Natural killer cell (primary cell): Measurements from ENCODE around the gene TM9SF4. TPM values are rescaled to one million over a fixed set of nuclear protein-coding genes. Genes with fewer than 3 reads are reported as not detected.
A peak's percentile ranks its signal among the peaks of the same experiment; 100 is the strongest.

Experiments
- ATAC-seq, 3 donors: fragments of 150-1000 bp in 2 of 3; fragments of 200-7000 bp in 1 of 3; cut with Tn5 transposase; 1 replicate in 1 of 3; 2 replicates in 2 of 3; pipeline ENCODE4 v1.10.0; 2021; ENCODE audit warnings: mild to moderate bottlenecking in 2 of 3, moderate library complexity in 2 of 3
- DNase-seq, 2 donors: peaks; one replicate each; pipeline versions ENCODE4 v3.0.0 to v3.0.0-alpha.2; 2013 to 2021; ENCODE audit warnings: mixed read lengths in 1 of 2
- H3K27ac ChIP-seq: one replicate; pipeline ENCODE4 v1.5.1; 2013; ENCODE audit warnings: mild to moderate bottlenecking, low read length
- H3K27me3 ChIP-seq: one replicate; pipeline ENCODE4 v1.6.1; 2013; ENCODE audit warnings: low read length; ENCODE audit not compliant: control insufficient read depth, insufficient read depth
- H3K36me3 ChIP-seq: one replicate; pipeline ENCODE4 v1.6.1; 2013; ENCODE audit warnings: low read length; ENCODE audit not compliant: control insufficient read depth, insufficient read depth
- H3K4me1 ChIP-seq: one replicate; pipeline ENCODE4 v1.6.1; 2013; ENCODE audit warnings: low read length; ENCODE audit not compliant: control insufficient read depth, insufficient read depth
- H3K4me3 ChIP-seq: one replicate; pipeline ENCODE4 v1.5.1; 2013; ENCODE audit warnings: low read length
- H3K9me3 ChIP-seq: one replicate; pipeline ENCODE4 v1.6.1; 2013; ENCODE audit warnings: low read length; ENCODE audit not compliant: control insufficient read depth, insufficient read depth
- H3K27ac Mint-ChIP-seq, 2 donors: one replicate each; pipeline ENCODE4 v1.8.0; 2022; ENCODE audit warnings: mild to moderate bottlenecking in 2 of 2, mixed read lengths in 2 of 2, moderate library complexity in 1 of 2
- H3K27me3 Mint-ChIP-seq, 2 donors: one replicate each; pipeline ENCODE4 v1.8.0; 2022; ENCODE audit warnings: low read depth in 2 of 2, mixed read lengths in 2 of 2
- H3K36me3 Mint-ChIP-seq: one replicate; pipeline ENCODE4 v1.8.0; 2022; ENCODE audit warnings: mixed read lengths
- H3K4me1 Mint-ChIP-seq, 2 donors: one replicate each; pipeline ENCODE4 v1.8.0; 2022; ENCODE audit warnings: mixed read lengths in 2 of 2
- H3K4me3 Mint-ChIP-seq: one replicate; pipeline ENCODE4 v1.8.0; 2022; ENCODE audit warnings: mild to moderate bottlenecking, moderate library complexity, mixed read lengths
- H3K9me3 Mint-ChIP-seq, 2 donors: one replicate each; pipeline ENCODE4 v1.8.0; 2022; ENCODE audit warnings: mixed read lengths in 2 of 2
- CTCF ChIP-seq: fragments of 200-600 bp; IDR thresholded peaks from one replicate; pipeline ENCODE4 v1.8.0; 2022; ENCODE audit warnings: antibody characterized with exemption
- WGBS: methylation state at CpG from one replicate; pipeline ENCODE4 v1.1.7; 2013; ENCODE audit warnings: missing lambda C conversion rate; ENCODE audit not compliant: insufficient coverage; 5-methylcytosine and 5-hydroxymethylcytosine counted together
- intact Hi-C: fragments of 100-400 bp; cut with micrococcal nuclease; formaldehyde crosslinking; loops from one replicate; pipeline ENCODE4 v1.14.2; 2022
- total RNA-seq, 4 donors: library from RNA; stranded (reverse); fragments of 120-200 nt in 1 of 4; gene quantifications; one replicate each; pipeline versions ENCODE4 v1.2.3 to v1.2.4, GENCODE V29; 2013 to 2022

TM9SF4 gene
- total RNA-seq, 3 donors from 2014 or later (not counting 1 experiment from before 2014, with no cell fraction given): 35.8 to 42.8 (median 41.2) TPM

- no peak overlapping the region for H3K4me3 ChIP-seq
- ATAC-seq (no peak), DNase-seq (no peak)
- no peak overlapping the region for H3K27ac ChIP-seq
- TF ChIP-seq CTCF: no peak
- no peaks in the 10 kb centered on the region for H3K9me3 ChIP-seq
- 100% methylated on average over 3 of the region's 4 CpGs for WGBS
- H3K27ac Mint-ChIP-seq: no peak overlapping the region
- peaks cover 10% of the 10 kb centered on the region for H3K36me3 Mint-ChIP-seq
- H3K27me3 Mint-ChIP-seq: no peaks in the 10 kb centered on the region
- peaks cover 54% of the 10 kb centered on the region for H3K36me3 ChIP-seq
- intact Hi-C loops: no loop called here
- H3K27me3 ChIP-seq: no peaks in the 10 kb centered on the region
- H3K4me3 Mint-ChIP-seq: no peak overlapping the region
- H3K4me1 ChIP-seq: peaks cover 7% of the 10 kb centered on the region
- no peaks in the 10 kb centered on the region for H3K9me3 Mint-ChIP-seq
- H3K4me1 Mint-ChIP-seq: peaks cover 0 to 10% of the 10 kb centered on the region in 2 donors
Observed at GRCh38 chr20:32158943-32159660, 49.6 kb downstream of the TM9SF4 start.

GRCh38 chr20:32159766-32160221 is 50.3 kb downstream of the TM9SF4 start:
- Histone ChIP-seq H3K36me3 (peaks cover 59% of the 10 kb centered on the region), H3K4me3 (no peak overlapping the region), H3K9me3 (no peaks in the 10 kb centered on the region), H3K4me1 (peaks cover 7% of the 10 kb centered on the region), H3K27ac (no peak overlapping the region), H3K27me3 (no peaks in the 10 kb centered on the region)
- Mint-ChIP-seq H3K9me3 (no peaks in the 10 kb centered on the region), H3K4me1 (peaks cover 0 to 7% of the 10 kb centered on the region in 2 donors), H3K4me3 (no peak overlapping the region), H3K27ac (no peak overlapping the region), H3K36me3 (peaks cover 10% of the 10 kb centered on the region), H3K27me3 (no peaks in the 10 kb centered on the region)
- ATAC-seq (no peak), DNase-seq (no peak)
- intact Hi-C loops: no loop called here
- TF ChIP-seq CTCF: no peak
- 82% methylated on average over 5 of the region's 5 CpGs for WGBS

- no peaks in the 10 kb centered on the region for H3K27me3 Mint-ChIP-seq
- peaks cover 58% of the 10 kb centered on the region for H3K36me3 ChIP-seq
- no peak for TF ChIP-seq CTCF
- peaks cover 10% of the 10 kb centered on the region for H3K36me3 Mint-ChIP-seq
- WGBS: 98% methylated on average over 5 of the region's 5 CpGs
- ATAC-seq: no peak
- no peaks in the 10 kb centered on the region for H3K9me3 Mint-ChIP-seq
- no peaks in the 10 kb centered on the region for H3K9me3 ChIP-seq
- H3K4me1 Mint-ChIP-seq: peaks cover 0 to 2% of the 10 kb centered on the region in 2 donors
- H3K27ac ChIP-seq: no peak overlapping the region
- H3K27ac Mint-ChIP-seq: no peak overlapping the region
- no peak overlapping the region for H3K4me3 ChIP-seq
- intact Hi-C loops: no loop called here
- H3K4me3 Mint-ChIP-seq: no peak overlapping the region
- no peak for DNase-seq
- no peaks in the 10 kb centered on the region for H3K27me3 ChIP-seq
- H3K4me1 ChIP-seq: peaks cover 4% of the 10 kb centered on the region
Observed at GRCh38 chr20:32160341-32160740, 50.8 kb downstream of the TM9SF4 start.

GRCh38 chr20:32162351-32162750 is 52.8 kb downstream of the TM9SF4 start:
- peak overlapping the region in 1 of 2 donors; percentile 17 for H3K27ac Mint-ChIP-seq
- TF ChIP-seq CTCF: no peak
- no peaks in the 10 kb centered on the region for H3K4me1 Mint-ChIP-seq
- H3K27me3 Mint-ChIP-seq: no peaks in the 10 kb centered on the region
- peaks cover 62% of the 10 kb centered on the region for H3K36me3 ChIP-seq
- H3K4me1 ChIP-seq: no peaks in the 10 kb centered on the region
- peaks cover 10% of the 10 kb centered on the region for H3K36me3 Mint-ChIP-seq
- H3K9me3 Mint-ChIP-seq: no peaks in the 10 kb centered on the region
- ATAC-seq (no peak), DNase-seq (no peak)
- no peaks in the 10 kb centered on the region for H3K9me3 ChIP-seq
- H3K27me3 ChIP-seq: no peaks in the 10 kb centered on the region
- intact Hi-C loops: no loop called here
- no peak overlapping the region for H3K27ac ChIP-seq
- H3K4me3 Mint-ChIP-seq: no peak overlapping the region
- 94% methylated on average over 3 of the region's 3 CpGs for WGBS
- H3K4me3 ChIP-seq: no peak overlapping the region
